ENCODE results near the gene NAA30.

DNA sequence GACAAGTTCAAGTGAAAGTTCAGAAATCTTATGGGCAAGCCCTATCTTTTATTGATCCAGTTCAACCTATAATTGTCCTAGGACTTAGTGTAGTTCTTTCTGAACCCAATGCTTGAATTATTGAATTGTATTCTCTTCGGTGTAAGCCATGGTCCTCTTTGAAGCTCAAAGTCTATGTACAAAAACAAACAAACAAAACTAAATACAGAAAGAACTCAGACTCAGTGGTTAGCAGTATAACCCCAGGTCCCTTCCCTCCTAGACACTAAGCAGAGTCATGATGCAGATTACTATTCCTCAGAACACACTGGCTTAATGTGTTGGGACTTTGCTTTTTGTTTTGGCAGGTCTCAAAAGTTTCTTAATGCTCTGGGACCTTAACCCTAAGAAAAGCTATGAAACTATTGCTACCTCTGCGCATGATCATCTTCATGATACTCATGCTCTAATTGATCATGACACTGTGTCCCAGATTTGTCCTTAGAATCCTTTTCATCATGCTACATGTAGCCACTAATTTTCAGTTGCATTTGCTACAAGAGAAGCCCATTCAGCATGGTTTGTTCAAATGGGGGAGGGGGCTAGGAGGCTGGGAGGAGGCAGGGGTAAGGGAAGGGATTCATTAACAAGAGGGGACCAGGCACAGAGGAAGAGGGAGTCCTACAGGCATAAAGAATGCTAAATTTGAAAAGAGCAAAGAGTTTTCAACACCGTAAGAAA, 35.1 kb upstream of the NAA30 start:
- no peak for TF ChIP-seq POLR2A (IDR thresholded peaks at IDR 0.05; ENCODE audit: low read depth, low read length)
- TF ChIP-seq TAF1 (IDR thresholded peaks at IDR 0.05; ENCODE audit: low read depth, low read length) = no peak
- no peak for TF ChIP-seq POLR2AphosphoS5 (IDR thresholded peaks at IDR 0.05; ENCODE audit: low read depth, low read length)

All from GM12891 (cell line).